HepG2 (cell line): ENCODE measurements around the gene TNFRSF13B. TPM values are rescaled to one million over a fixed set of nuclear protein-coding genes. Genes with fewer than 3 reads are reported as not detected.

Experiments used
- ATAC-seq: fragments of 200-7000 bp; cut with Tn5 transposase; 3 replicates; pipeline ENCODE4 v1.9.1; 2020; ENCODE audit warnings: mild to moderate bottlenecking, moderate library complexity
- BruUV-seq: library from RNA; stranded (reverse); fragments of 400-500 nt; replicated peaks from 2 replicates; lab custom pipeline; 2021; lab: Mats Ljungman, UMichigan
- CTCF ChIA-PET: fragments of 300-600 bp; formaldehyde crosslinking; extraction: SDS; loops from one replicate; lab custom pipeline; 2021; ENCODE audit warnings: low total read pairs, inconsistent platforms, low intra/inter-chr PET ratio; lab: Yijun Ruan, JAX
- POLR2A ChIA-PET: fragments of 350-600 bp; sonication (Branson Sonifier 250); formaldehyde crosslinking; loops from one replicate; lab custom pipeline; 2020; ENCODE audit warnings: antibody characterized with exemption, inconsistent platforms; lab: Yijun Ruan, JAX
- DNase-seq: peaks from one replicate; pipeline ENCODE4 v3.0.0-alpha.2; 2015; ENCODE audit warnings: low spot score
- FAIRE-seq: peaks from 3 replicates; lab custom pipeline; 2011; peaks lifted over from hg19 to GRCh38; lab: Jason Lieb, UNC
- H2AFZ ChIP-seq: one replicate; pipeline ENCODE4 v1.6.1; 2011; ENCODE audit warnings: low read length, inconsistent platforms
- H3K27ac ChIP-seq: fragments of 300-600 bp; 3 replicates; pipeline ENCODE4 v1.8.0; 2011; ENCODE audit warnings: mixed run types, mild to moderate bottlenecking, mixed read lengths, low read length, inconsistent platforms; ENCODE audit not compliant: insufficient read depth; ENCODE audit errors: extremely low read length
- H3K27me3 ChIP-seq, 2 experiments: fragments of 200-600 bp in 1 of 2; 2 replicates in 1 of 2; 3 replicates in 1 of 2; pipeline versions ENCODE4 v1.6.0 to v1.8.0; 2011; ENCODE audit warnings: low read length in 2 of 2, mild to moderate bottlenecking in 2 of 2, moderate library complexity in 2 of 2, inconsistent platforms in 1 of 2; ENCODE audit not compliant: insufficient read depth in 2 of 2, control insufficient read depth in 1 of 2
- H3K36me3 ChIP-seq, 2 experiments: fragments of 200-600 bp in 1 of 2; replicated peaks in 1 of 2; 2 replicates in 1 of 2; 3 replicates in 1 of 2; pipeline versions ENCODE4 v1.5.1 to v1.8.0; 2011; ENCODE audit warnings: low read length in 2 of 2, inconsistent platforms in 1 of 2; ENCODE audit not compliant: insufficient read depth in 2 of 2, control insufficient read depth in 1 of 2
- H3K4me1 ChIP-seq: 2 replicates; pipeline ENCODE4 v1.5.1; 2012; ENCODE audit warnings: low read length, inconsistent platforms; ENCODE audit not compliant: insufficient read depth
- H3K4me2 ChIP-seq: 2 replicates; pipeline ENCODE4 v1.6.0; 2011; ENCODE audit warnings: low read depth, low read length, inconsistent platforms
- H3K4me3 ChIP-seq, 3 experiments: fragments of 200-600 bp in 1 of 3; sonication (generic), shearing (Covaris generic) in 1 of 3; replicated peaks in 1 of 3; 2 replicates each; pipeline ENCODE4 v1.5.1; 2011 to 2016; ENCODE audit warnings: low read length in 3 of 3, inconsistent platforms in 2 of 3, low read depth in 2 of 3, mild to moderate bottlenecking in 2 of 3, control low read depth in 1 of 3, mixed read lengths in 1 of 3; ENCODE audit not compliant: insufficient read depth in 1 of 3
- H3K79me2 ChIP-seq: one replicate; pipeline ENCODE4 v1.6.1; 2011; ENCODE audit warnings: low read length, inconsistent platforms; ENCODE audit not compliant: insufficient read depth
- H3K9ac ChIP-seq: 2 replicates; pipeline ENCODE4 v1.6.0; 2011; ENCODE audit warnings: mild to moderate bottlenecking, low read depth, low read length, inconsistent platforms; ENCODE audit not compliant: insufficient read depth
- H3K9me3 ChIP-seq: 2 replicates; pipeline ENCODE4 v1.5.1; 2012; ENCODE audit warnings: mild to moderate bottlenecking, low read length
- H4K20me1 ChIP-seq: 2 replicates; pipeline ENCODE4 v1.6.0; 2011; ENCODE audit warnings: inconsistent platforms, mild to moderate bottlenecking, low read length, moderate library complexity; ENCODE audit not compliant: insufficient read depth
- FOSL2 ChIP-seq: sonication (generic); formaldehyde crosslinking; IDR thresholded peaks from 2 replicates; pipeline ENCODE4 v1.4.0; 2020; ENCODE audit warnings: missing genetic modification reagents
- WGBS: methylation state at CpG from one replicate; pipeline ENCODE4 v1.1.6; 2017; ENCODE audit warnings: low lambda C conversion rate; 5-methylcytosine and 5-hydroxymethylcytosine counted together
- in situ Hi-C: cut with HindIII; loops from 2 replicates; pipeline ENCODE4 v1.10.0; 2017; ENCODE audit warnings: low pct_unique_long_range_greater_than_20kb; ENCODE audit not compliant: extremely low pct_ligation_motif_present
- intact Hi-C: fragments of 100-400 bp; cut with micrococcal nuclease; formaldehyde crosslinking; loops from one replicate; pipeline ENCODE4 v1.10.0; 2022; ENCODE audit not compliant: unreplicated experiment
- polyA plus RNA-seq, 8 experiments: library from polyadenylated mRNA; depleted of rRNA in 3 of 8; stranded (reverse) in 7 of 8; unstranded in 1 of 8; fragments of >200 nt; fragmentation: Illumina TruSeq in 4 of 8; extraction: Trizol in 4 of 8; gene quantifications; 2 replicates each; pipeline versions ENCODE4 v1.2.1 to v1.2.3, GENCODE V29; 2011 to 2016; ENCODE audit warnings: low read depth in 4 of 8, missing spikeins in 1 of 8, mixed read lengths in 1 of 8; ENCODE audit not compliant: insufficient read depth in 1 of 8
- total RNA-seq, 5 experiments: library from RNA; depleted of rRNA; stranded (reverse); fragments of >200 nt; fragmentation: Illumina TruSeq; extraction: Trizol; gene quantifications; 2 replicates each; pipeline ENCODE4 v1.2.3, GENCODE V29; 2016; ENCODE audit warnings: low read depth in 1 of 5
- TF ChIP-seq, protein P1 (sequence below): sonication (generic); formaldehyde crosslinking; IDR thresholded peaks from 2 replicates; pipeline ENCODE4 v1.4.0; 2020; ENCODE audit warnings: missing genetic modification reagents

TNFRSF13B gene
- total and polyA plus RNA-seq, 2 of the 13 experiments (the other 11 are each of a cell fraction or from before 2014, with no cell fraction given), result not detected

DNA sequence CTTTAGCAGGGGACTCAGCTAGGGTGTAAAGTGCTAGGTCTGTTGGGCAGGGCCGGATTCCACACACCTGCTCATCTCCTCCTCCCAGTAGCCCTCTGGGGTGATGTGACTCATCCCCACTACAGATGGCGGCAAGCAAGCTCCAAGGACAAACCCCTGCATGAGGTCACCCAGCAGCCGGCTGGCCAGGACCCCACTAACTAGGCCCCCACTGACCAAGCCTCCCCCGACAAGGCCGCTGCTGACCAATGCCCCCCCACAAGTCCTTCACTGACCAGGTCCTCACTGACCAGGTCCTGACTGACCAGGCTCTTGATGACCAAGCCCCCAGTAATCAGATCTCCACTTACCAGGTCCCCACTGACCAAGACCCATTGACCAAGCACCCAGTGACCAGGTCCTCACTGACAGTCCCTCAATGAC, 36.7 kb downstream of the TNFRSF13B start:
- peak; percentile 64 for TF ChIP-seq FOSL2 (CRISPR knock-in tag)
- TF ChIP-seq, protein P1, sequence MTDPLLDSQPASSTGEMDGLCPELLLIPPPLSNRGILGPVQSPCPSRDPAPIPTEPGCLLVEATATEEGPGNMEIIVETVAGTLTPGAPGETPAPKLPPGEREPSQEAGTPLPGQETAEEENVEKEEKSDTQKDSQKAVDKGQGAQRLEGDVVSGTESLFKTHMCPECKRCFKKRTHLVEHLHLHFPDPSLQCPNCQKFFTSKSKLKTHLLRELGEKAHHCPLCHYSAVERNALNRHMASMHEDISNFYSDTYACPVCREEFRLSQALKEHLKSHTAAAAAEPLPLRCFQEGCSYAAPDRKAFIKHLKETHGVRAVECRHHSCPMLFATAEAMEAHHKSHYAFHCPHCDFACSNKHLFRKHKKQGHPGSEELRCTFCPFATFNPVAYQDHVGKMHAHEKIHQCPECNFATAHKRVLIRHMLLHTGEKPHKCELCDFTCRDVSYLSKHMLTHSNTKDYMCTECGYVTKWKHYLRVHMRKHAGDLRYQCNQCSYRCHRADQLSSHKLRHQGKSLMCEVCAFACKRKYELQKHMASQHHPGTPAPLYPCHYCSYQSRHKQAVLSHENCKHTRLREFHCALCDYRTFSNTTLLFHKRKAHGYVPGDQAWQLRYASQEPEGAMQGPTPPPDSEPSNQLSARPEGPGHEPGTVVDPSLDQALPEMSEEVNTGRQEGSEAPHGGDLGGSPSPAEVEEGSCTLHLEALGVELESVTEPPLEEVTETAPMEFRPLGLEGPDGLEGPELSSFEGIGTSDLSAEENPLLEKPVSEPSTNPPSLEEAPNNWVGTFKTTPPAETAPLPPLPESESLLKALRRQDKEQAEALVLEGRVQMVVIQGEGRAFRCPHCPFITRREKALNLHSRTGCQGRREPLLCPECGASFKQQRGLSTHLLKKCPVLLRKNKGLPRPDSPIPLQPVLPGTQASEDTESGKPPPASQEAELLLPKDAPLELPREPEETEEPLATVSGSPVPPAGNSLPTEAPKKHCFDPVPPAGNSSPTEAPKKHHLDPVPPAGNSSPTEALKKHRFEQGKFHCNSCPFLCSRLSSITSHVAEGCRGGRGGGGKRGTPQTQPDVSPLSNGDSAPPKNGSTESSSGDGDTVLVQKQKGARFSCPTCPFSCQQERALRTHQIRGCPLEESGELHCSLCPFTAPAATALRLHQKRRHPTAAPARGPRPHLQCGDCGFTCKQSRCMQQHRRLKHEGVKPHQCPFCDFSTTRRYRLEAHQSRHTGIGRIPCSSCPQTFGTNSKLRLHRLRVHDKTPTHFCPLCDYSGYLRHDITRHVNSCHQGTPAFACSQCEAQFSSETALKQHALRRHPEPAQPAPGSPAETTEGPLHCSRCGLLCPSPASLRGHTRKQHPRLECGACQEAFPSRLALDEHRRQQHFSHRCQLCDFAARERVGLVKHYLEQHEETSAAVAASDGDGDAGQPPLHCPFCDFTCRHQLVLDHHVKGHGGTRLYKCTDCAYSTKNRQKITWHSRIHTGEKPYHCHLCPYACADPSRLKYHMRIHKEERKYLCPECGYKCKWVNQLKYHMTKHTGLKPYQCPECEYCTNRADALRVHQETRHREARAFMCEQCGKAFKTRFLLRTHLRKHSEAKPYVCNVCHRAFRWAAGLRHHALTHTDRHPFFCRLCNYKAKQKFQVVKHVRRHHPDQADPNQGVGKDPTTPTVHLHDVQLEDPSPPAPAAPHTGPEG (CRISPR knock-in tag), result no peak
- in situ Hi-C loops (no loop called here), intact Hi-C loops (no loop called here)
- ChIA-PET CTCF (no interaction called here), POLR2A (no interaction called here)
- Histone ChIP-seq H3K4me2 (no peak overlapping the region), H3K27ac (no peak overlapping the region), H2AFZ (no peak overlapping the region), H3K27me3 (peaks cover 8 to 73% of the 10 kb centered on the region in 2 experiments; a peak in 4 of 5 replicates), H3K4me1 (no peaks in the 10 kb centered on the region), H3K79me2 (no peaks in the 10 kb centered on the region), H3K4me3 (no peak overlapping the region), H4K20me1 (no peaks in the 10 kb centered on the region), H3K9ac (no peak overlapping the region), H3K36me3 (no peaks in the 10 kb centered on the region), H3K9me3 (no peaks in the 10 kb centered on the region)
- no peak for FAIRE-seq
- BruUV-seq, result no TSS peak
- WGBS, result no CpG with 5 or more reads among the region's 5 CpGs
- no peak for ATAC-seq
- no peak for DNase-seq
